ENCODE measurements around the gene NCS1.

The NCS1 gene

DNA sequence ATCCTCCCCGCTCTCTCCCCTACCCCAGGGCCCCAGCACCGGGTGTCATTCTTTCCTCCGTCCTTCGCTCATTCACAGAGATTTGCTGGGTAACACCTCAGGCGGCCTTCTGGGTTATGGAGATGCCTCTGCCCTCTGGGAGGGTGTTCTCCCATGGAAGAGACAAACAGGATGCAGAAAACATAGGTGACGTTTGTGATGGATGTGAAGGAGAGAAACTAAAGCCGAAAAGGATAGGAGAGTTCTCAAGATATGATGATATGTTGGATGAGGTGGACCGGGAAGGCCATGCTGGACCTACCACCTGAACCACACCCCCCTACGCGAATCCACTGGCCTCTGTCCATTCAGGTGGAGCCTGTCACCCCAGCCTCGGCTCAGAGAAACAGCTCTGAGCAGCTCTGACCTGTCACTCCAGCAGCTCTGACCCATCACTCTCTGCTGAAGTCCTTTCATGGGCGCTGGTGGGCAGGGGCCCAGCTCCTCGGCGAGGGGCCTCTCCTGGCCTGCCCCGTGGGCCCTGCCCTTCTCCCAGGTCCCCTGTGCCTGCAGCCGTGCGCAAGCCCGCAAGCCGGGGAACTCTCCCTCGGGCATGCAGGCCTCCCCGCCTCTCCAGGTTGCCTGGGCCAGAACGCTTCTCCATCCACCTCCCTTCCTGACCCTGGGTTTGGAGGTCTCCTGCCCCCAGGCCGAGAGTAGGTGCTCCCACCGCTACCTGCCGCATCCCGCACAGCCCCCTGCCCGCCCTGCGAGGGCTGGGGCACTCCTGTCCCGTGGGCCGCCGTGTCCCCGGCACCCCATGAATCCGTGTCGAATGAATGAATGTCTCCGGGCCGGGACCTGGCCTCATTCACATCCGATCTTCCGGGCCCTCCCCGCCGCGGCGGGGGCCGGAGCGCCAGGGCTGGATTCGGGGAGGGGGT is 717 bp upstream of the NCS1 start:
- Histone ChIP-seq H3K27me3 (peaks cover 91% of the 10 kb centered on the region), H3K4me3 (ENCODE audit: low read depth in 1 of 2, low read length in 1 of 2) (no peak overlapping the region), H3K27ac (no peak overlapping the region), H3K4me1 (ENCODE audit: control insufficient read depth in 1 of 2, insufficient read depth in 1 of 2, low read depth in 1 of 2, low read length in 1 of 2) (no peaks in the 10 kb centered on the region), H3K36me3 (no peaks in the 10 kb centered on the region), H3K9me3 (no peaks in the 10 kb centered on the region)
- TF ChIP-seq, protein P1, sequence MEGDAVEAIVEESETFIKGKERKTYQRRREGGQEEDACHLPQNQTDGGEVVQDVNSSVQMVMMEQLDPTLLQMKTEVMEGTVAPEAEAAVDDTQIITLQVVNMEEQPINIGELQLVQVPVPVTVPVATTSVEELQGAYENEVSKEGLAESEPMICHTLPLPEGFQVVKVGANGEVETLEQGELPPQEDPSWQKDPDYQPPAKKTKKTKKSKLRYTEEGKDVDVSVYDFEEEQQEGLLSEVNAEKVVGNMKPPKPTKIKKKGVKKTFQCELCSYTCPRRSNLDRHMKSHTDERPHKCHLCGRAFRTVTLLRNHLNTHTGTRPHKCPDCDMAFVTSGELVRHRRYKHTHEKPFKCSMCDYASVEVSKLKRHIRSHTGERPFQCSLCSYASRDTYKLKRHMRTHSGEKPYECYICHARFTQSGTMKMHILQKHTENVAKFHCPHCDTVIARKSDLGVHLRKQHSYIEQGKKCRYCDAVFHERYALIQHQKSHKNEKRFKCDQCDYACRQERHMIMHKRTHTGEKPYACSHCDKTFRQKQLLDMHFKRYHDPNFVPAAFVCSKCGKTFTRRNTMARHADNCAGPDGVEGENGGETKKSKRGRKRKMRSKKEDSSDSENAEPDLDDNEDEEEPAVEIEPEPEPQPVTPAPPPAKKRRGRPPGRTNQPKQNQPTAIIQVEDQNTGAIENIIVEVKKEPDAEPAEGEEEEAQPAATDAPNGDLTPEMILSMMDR (IDR thresholded peaks at IDR 0.05), result no peak

DNA sequence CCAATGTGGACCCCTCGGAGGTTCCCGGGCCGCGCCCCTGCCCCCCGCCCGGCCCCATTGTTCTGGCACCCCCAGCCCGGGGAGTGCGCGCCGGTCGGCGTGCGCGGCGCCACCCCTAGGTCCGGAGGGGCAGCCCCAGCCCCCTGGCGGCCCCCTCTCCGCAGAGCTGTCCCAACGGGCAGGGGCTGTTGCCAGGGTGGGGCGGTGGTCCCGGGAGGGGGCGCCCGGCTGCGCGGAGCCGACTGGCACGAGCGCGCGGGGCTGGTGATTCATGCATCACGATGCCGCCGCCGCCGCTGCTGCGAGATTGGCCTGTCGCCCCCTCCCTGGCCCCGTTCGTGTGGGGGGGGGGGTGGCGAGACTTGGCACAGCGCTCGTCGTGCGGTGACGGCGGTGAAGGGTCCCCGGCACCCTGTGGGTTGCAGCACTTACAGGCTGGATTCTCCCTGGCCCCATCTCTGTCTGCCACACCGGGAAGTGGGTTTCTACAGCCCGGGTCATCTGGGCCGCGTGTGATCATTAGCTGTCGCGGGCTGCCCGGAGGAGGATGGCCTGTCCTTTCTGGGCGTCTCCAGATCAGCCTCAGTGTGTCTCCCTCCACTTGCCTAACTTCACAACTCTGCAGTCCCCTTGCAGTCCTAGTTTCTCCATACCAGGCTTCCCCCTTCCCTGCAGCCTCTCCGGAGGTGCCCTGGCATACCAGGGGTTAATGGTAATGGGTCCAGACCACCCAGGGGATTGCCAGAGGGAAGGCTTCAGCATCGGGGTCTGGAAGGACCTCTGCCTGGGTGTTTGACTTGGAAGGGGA is 858 bp downstream of the NCS1 start:
- Histone ChIP-seq H3K9me3 (no peaks in the 10 kb centered on the region), H3K4me1 (ENCODE audit: control insufficient read depth in 1 of 2, insufficient read depth in 1 of 2, low read depth in 1 of 2, low read length in 1 of 2) (no peaks in the 10 kb centered on the region), H3K27me3 (peaks cover 78% of the 10 kb centered on the region), H3K36me3 (no peaks in the 10 kb centered on the region), H3K4me3 (ENCODE audit: low read depth in 1 of 2, low read length in 1 of 2) (no peak overlapping the region), H3K27ac (no peak overlapping the region)
- TF ChIP-seq, protein P1 (IDR thresholded peaks at IDR 0.05), result no peak

DNA sequence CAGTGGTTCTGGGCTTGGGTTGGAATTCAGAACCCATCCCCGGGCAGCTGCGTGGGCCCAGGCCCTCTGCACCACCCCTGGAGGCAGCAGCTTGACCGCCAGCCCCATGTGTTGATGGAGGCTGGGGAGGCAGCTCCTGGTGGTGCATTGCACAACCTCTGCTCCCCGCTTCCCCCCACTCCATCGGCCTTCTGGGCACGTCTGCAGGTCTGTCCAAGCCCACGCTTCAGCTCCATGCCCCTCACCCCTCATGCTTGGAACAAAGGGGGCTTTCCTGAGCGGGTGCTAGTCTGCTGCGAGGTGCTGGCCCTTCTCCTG is 1.4 kb downstream of the NCS1 start:
- H3K36me3 ChIP-seq, result no peaks in the 10 kb centered on the region
- H3K4me1 ChIP-seq (ENCODE audit: control insufficient read depth in 1 of 2, insufficient read depth in 1 of 2, low read depth in 1 of 2, low read length in 1 of 2), result no peaks in the 10 kb centered on the region
- H3K4me3 ChIP-seq (ENCODE audit: low read depth in 1 of 2, low read length in 1 of 2), result no peak overlapping the region
- no peaks in the 10 kb centered on the region for H3K9me3 ChIP-seq
- H3K27ac ChIP-seq, result no peak overlapping the region
- peaks cover 77% of the 10 kb centered on the region for H3K27me3 ChIP-seq
- TF ChIP-seq, protein P1 (IDR thresholded peaks at IDR 0.05), result no peak

DNA sequence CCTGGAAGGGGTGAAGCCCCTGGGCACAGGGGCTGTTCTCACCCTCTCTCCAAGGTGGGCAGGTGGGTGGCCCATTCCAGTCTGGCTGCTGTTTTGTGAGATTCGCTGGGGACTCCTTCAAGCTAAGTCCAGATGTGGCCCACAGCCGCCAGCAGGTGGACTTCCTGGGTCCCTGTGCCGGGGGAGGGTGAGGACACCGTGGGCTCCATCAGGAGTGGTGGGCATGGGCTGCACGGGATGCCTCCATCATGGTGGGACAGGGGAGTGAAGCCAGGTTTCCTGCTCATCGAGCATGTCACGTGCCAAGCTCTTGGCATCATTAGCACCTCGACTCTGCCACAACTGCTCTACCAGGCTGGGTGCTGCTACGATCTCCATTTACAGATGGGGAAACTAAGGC is 1.8 kb downstream of the NCS1 start:
- Histone ChIP-seq H3K27me3 (peaks cover 73% of the 10 kb centered on the region), H3K4me1 (ENCODE audit: control insufficient read depth in 1 of 2, insufficient read depth in 1 of 2, low read depth in 1 of 2, low read length in 1 of 2) (no peaks in the 10 kb centered on the region), H3K36me3 (no peaks in the 10 kb centered on the region), H3K27ac (no peak overlapping the region), H3K9me3 (no peaks in the 10 kb centered on the region), H3K4me3 (ENCODE audit: low read depth in 1 of 2, low read length in 1 of 2) (no peak overlapping the region)
- TF ChIP-seq, protein P1 (IDR thresholded peaks at IDR 0.05), result no peak

DNA sequence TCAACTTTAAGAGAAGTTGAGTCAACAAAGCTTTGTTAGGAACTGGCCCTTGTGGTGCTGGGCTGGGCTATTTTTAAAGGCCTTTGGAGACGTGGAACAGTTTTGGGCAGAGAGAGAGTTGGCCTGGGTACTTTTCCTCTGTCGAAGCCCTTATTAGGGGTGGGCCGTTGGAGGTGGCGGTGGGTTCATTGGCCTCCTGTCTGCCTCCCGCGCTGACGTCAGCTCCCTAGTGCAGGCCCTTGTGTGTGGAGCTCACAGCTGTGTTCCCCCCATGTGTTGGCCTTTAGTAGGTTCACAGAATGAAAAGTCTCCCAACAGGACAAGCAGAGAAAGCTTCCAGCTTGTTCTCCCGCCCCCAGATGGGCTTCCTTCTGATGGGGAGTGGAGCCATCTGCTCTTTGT is 2.7 kb downstream of the NCS1 start:
- Histone ChIP-seq H3K9me3 (no peaks in the 10 kb centered on the region), H3K27me3 (peaks cover 70% of the 10 kb centered on the region), H3K4me3 (ENCODE audit: low read depth in 1 of 2, low read length in 1 of 2) (no peak overlapping the region), H3K4me1 (ENCODE audit: control insufficient read depth in 1 of 2, insufficient read depth in 1 of 2, low read depth in 1 of 2, low read length in 1 of 2) (no peaks in the 10 kb centered on the region), H3K27ac (no peak overlapping the region), H3K36me3 (no peaks in the 10 kb centered on the region)
- TF ChIP-seq, protein P1 (IDR thresholded peaks at IDR 0.05), result no peak

Data from neutrophil (primary cell).